GM23338 (cell line): Measurements from ENCODE around the gene STAMBP. TPM values are rescaled to one million over a fixed set of nuclear protein-coding genes. Genes with fewer than 3 reads are reported as not detected.

Experiments
- ATAC-seq: fragments of 200-7000 bp; cut with Tn5 transposase; 3 replicates; pipeline ENCODE4 v1.9.1; 2020
- DNase-seq: peaks from one replicate; pipeline ENCODE4 v3.0.0-alpha.2; 2015; ENCODE audit warnings: low spot score
- H2AFZ ChIP-seq: fragments of 200-600 bp; sonication (generic); 2 replicates; pipeline ENCODE4 v1.8.0; 2016; ENCODE audit warnings: antibody characterized with exemption, mild to moderate bottlenecking, moderate library complexity
- H3F3A ChIP-seq: fragments of 200-600 bp; sonication (generic); replicated peaks from 2 replicates; pipeline ENCODE4 v1.8.0; 2017; ENCODE audit warnings: antibody characterized with exemption, mixed run types, low read depth
- H3K27ac ChIP-seq: fragments of 200-600 bp; sonication (generic); 2 replicates; pipeline ENCODE4 v1.6.1; 2016; ENCODE audit warnings: low read depth
- H3K27me3 ChIP-seq: fragments of 200-600 bp; sonication (generic); 2 replicates; pipeline ENCODE4 v1.8.0; 2016; ENCODE audit warnings: mild to moderate bottlenecking, mixed run types, moderate library complexity; ENCODE audit not compliant: insufficient read depth
- H3K36me3 ChIP-seq: fragments of 200-600 bp; sonication (generic); 2 replicates; pipeline ENCODE4 v1.8.0; 2016; ENCODE audit warnings: mild to moderate bottlenecking; ENCODE audit not compliant: insufficient read depth
- H3K4me1 ChIP-seq: fragments of 200-600 bp; sonication (generic); 2 replicates; pipeline ENCODE4 v1.8.0; 2016; ENCODE audit warnings: mild to moderate bottlenecking, moderate library complexity; ENCODE audit not compliant: insufficient read depth
- H3K4me2 ChIP-seq: fragments of 200-600 bp; sonication (generic); 2 replicates; pipeline ENCODE4 v1.7.1; 2017; ENCODE audit warnings: mixed run types
- H3K4me3 ChIP-seq: fragments of 200-600 bp; sonication (generic); 2 replicates; pipeline ENCODE4 v1.6.1; 2016; ENCODE audit warnings: mixed run types
- H3K79me2 ChIP-seq: fragments of 200-600 bp; sonication (generic); replicated peaks from 2 replicates; pipeline ENCODE4 v1.8.0; 2017; ENCODE audit warnings: mild to moderate bottlenecking; ENCODE audit not compliant: insufficient read depth
- H3K9me2 ChIP-seq: fragments of 200-600 bp; sonication (generic); 2 replicates; pipeline ENCODE4 v1.8.0; 2017; ENCODE audit not compliant: insufficient read depth
- H4K20me1 ChIP-seq: fragments of 200-600 bp; sonication (generic); replicated peaks from 2 replicates; pipeline ENCODE4 v1.8.0; 2017; ENCODE audit warnings: mild to moderate bottlenecking; ENCODE audit not compliant: insufficient read depth
- H3K27ac Mint-ChIP-seq: 2 replicates; pipeline ENCODE4 v1.8.0; 2020; ENCODE audit warnings: inconsistent platforms, mild to moderate bottlenecking, moderate library complexity, mixed read lengths
- H3K27me3 Mint-ChIP-seq: 3 replicates; pipeline ENCODE4 v1.8.0; 2022; ENCODE audit warnings: low read depth, mild to moderate bottlenecking, moderate library complexity, mixed read lengths, inconsistent platforms; ENCODE audit not compliant: insufficient read depth, poor library complexity
- H3K36me3 Mint-ChIP-seq: 3 replicates; pipeline ENCODE4 v1.8.0; 2021; ENCODE audit warnings: low read depth, mild to moderate bottlenecking, inconsistent platforms, moderate library complexity, mixed read lengths
- H3K4me1 Mint-ChIP-seq: 3 replicates; pipeline ENCODE4 v1.8.0; 2020; ENCODE audit warnings: mild to moderate bottlenecking, inconsistent platforms, mixed read lengths
- H3K4me3 Mint-ChIP-seq: 3 replicates; pipeline ENCODE4 v1.8.0; 2021; ENCODE audit warnings: moderate library complexity, mild to moderate bottlenecking, inconsistent platforms, mixed read lengths
- H3K9me3 Mint-ChIP-seq: 3 replicates; pipeline ENCODE4 v1.8.0; 2020; ENCODE audit warnings: moderate library complexity, mild to moderate bottlenecking, inconsistent platforms, mixed read lengths
- CREB1 ChIP-seq: fragments of 250-450 bp; sonication (Bioruptor Pico); IDR thresholded peaks from 2 replicates; pipeline ENCODE4 v1.5.0; 2020; ENCODE audit warnings: low read depth, mild to moderate bottlenecking, moderate library complexity
- CTCF ChIP-seq, 2 experiments: fragments of 200-600 bp in 1 of 2; sonication (generic) in 1 of 2; conservative IDR thresholded peaks; 2 replicates each; pipeline versions ENCODE4 v1.5.1 to v1.6.1; 2016 to 2017; ENCODE audit warnings: antibody characterized with exemption in 2 of 2, low read depth in 2 of 2, mild to moderate bottlenecking in 2 of 2, moderate library complexity in 1 of 2
- EZH2 ChIP-seq: fragments of 200-600 bp; sonication (generic); IDR thresholded peaks from one replicate; pipeline ENCODE4 v1.8.0; 2017; ENCODE audit warnings: antibody characterized with exemption, mild to moderate bottlenecking, low read depth; ENCODE audit not compliant: unreplicated experiment
- JUNB ChIP-seq: IDR thresholded peaks from one replicate; pipeline ENCODE4 v1.6.1; 2016; ENCODE audit warnings: antibody characterized with exemption; ENCODE audit not compliant: unreplicated experiment
- NANOG ChIP-seq: IDR thresholded peaks from 2 replicates; pipeline ENCODE4 v1.6.1; 2016; ENCODE audit warnings: antibody characterized with exemption, borderline replicate concordance
- POLR2AphosphoS5 ChIP-seq: IDR thresholded peaks from 2 replicates; pipeline ENCODE4 v1.6.1; 2016; ENCODE audit warnings: antibody characterized with exemption, low read depth
- REST ChIP-seq: IDR thresholded peaks from one replicate; pipeline ENCODE4 v1.6.1; 2018; ENCODE audit warnings: antibody characterized with exemption; ENCODE audit not compliant: unreplicated experiment
- ZNF331 ChIP-seq: fragments of 250-450 bp; sonication (Bioruptor Pico); IDR thresholded peaks from 2 replicates; pipeline ENCODE4 v1.5.0; 2020; ENCODE audit warnings: low read depth, mild to moderate bottlenecking, moderate library complexity
- polyA plus RNA-seq: library from polyadenylated mRNA; unstranded; fragments of >200 nt; fragmentation: Nextera tagmentation; extraction: Ambion mirVana; gene quantifications from 2 replicates; pipeline ENCODE4 v1.2.1, GENCODE V29; 2016
- total RNA-seq: library from RNA; depleted of rRNA; stranded (reverse); fragments of >200 nt; shearing (Covaris generic); gene quantifications from 2 replicates; pipeline ENCODE4 v1.2.3, GENCODE V29; 2014
- TF ChIP-seq, protein P1 (sequence below): IDR thresholded peaks from 2 replicates; pipeline ENCODE4 v1.6.1; 2016; ENCODE audit warnings: antibody characterized with exemption
- TF ChIP-seq, protein P2 (sequence below): fragments of 250-450 bp; sonication (Bioruptor Pico); IDR thresholded peaks from 2 replicates; pipeline ENCODE4 v1.5.0; 2020; ENCODE audit warnings: mild to moderate bottlenecking, moderate library complexity

STAMBP gene
- total and polyA plus RNA-seq, 2 experiments from 2014 or later = 33.9 to 106 TPM

DNA sequence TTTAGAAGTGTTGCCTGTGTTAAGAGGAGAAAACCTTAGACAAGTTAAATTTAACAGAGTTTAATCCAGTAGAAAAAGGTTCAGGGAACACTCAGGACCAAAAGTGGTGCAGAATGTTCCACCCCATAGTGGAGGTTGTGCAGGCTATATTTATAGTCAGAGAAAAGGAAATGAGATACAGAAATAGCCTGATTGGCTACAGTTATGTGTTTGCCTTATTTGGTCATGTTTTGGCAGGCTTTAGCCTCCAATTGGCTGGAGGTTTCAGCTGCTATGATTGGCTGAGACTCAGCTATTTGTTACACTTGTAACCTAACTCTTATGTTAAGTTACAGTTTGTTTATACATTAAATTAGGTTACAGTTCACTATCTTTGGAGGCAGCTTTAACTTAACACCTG, 4.2 kb downstream of the STAMBP start:
- H3K27ac Mint-ChIP-seq = peak overlapping the region; percentile 71; the same call in 1 of the 2 replicates
- Histone ChIP-seq H3K4me1 (peaks cover 10% of the 10 kb centered on the region), H3K9me2 (no peaks in the 10 kb centered on the region), H3F3A (no peaks in the 10 kb centered on the region), H3K4me2 (no peak overlapping the region), H3K27ac (no peak overlapping the region), H3K27me3 (no peaks in the 10 kb centered on the region), H3K4me3 (no peak overlapping the region), H3K79me2 (peaks cover 30% of the 10 kb centered on the region), H4K20me1 (peaks cover 4% of the 10 kb centered on the region; the same call in 1 of the 2 replicates), H3K36me3 (peaks cover 16% of the 10 kb centered on the region; the same call in 1 of the 2 replicates), H2AFZ (no peak overlapping the region)
- DNase-seq (no peak), ATAC-seq (no peak)
- peaks cover 23% of the 10 kb centered on the region for H3K4me1 Mint-ChIP-seq
- no peak overlapping the region for H3K4me3 Mint-ChIP-seq
- H3K9me3 Mint-ChIP-seq = no peaks in the 10 kb centered on the region
- TF ChIP-seq POLR2AphosphoS5 (no peak), EZH2 (no peak), REST (no peak), NANOG (no peak), JUNB (no peak), CTCF (conservative IDR thresholded peaks at IDR 0.05; ENCODE audit: low read depth in 2 of 2) (no peak), CREB1 (no peak), ZNF331 (CRISPR knock-in tag) (no peak)
- TF ChIP-seq, protein P1, sequence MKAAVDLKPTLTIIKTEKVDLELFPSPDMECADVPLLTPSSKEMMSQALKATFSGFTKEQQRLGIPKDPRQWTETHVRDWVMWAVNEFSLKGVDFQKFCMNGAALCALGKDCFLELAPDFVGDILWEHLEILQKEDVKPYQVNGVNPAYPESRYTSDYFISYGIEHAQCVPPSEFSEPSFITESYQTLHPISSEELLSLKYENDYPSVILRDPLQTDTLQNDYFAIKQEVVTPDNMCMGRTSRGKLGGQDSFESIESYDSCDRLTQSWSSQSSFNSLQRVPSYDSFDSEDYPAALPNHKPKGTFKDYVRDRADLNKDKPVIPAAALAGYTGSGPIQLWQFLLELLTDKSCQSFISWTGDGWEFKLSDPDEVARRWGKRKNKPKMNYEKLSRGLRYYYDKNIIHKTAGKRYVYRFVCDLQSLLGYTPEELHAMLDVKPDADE = no peak
- TF ChIP-seq, protein P2, sequence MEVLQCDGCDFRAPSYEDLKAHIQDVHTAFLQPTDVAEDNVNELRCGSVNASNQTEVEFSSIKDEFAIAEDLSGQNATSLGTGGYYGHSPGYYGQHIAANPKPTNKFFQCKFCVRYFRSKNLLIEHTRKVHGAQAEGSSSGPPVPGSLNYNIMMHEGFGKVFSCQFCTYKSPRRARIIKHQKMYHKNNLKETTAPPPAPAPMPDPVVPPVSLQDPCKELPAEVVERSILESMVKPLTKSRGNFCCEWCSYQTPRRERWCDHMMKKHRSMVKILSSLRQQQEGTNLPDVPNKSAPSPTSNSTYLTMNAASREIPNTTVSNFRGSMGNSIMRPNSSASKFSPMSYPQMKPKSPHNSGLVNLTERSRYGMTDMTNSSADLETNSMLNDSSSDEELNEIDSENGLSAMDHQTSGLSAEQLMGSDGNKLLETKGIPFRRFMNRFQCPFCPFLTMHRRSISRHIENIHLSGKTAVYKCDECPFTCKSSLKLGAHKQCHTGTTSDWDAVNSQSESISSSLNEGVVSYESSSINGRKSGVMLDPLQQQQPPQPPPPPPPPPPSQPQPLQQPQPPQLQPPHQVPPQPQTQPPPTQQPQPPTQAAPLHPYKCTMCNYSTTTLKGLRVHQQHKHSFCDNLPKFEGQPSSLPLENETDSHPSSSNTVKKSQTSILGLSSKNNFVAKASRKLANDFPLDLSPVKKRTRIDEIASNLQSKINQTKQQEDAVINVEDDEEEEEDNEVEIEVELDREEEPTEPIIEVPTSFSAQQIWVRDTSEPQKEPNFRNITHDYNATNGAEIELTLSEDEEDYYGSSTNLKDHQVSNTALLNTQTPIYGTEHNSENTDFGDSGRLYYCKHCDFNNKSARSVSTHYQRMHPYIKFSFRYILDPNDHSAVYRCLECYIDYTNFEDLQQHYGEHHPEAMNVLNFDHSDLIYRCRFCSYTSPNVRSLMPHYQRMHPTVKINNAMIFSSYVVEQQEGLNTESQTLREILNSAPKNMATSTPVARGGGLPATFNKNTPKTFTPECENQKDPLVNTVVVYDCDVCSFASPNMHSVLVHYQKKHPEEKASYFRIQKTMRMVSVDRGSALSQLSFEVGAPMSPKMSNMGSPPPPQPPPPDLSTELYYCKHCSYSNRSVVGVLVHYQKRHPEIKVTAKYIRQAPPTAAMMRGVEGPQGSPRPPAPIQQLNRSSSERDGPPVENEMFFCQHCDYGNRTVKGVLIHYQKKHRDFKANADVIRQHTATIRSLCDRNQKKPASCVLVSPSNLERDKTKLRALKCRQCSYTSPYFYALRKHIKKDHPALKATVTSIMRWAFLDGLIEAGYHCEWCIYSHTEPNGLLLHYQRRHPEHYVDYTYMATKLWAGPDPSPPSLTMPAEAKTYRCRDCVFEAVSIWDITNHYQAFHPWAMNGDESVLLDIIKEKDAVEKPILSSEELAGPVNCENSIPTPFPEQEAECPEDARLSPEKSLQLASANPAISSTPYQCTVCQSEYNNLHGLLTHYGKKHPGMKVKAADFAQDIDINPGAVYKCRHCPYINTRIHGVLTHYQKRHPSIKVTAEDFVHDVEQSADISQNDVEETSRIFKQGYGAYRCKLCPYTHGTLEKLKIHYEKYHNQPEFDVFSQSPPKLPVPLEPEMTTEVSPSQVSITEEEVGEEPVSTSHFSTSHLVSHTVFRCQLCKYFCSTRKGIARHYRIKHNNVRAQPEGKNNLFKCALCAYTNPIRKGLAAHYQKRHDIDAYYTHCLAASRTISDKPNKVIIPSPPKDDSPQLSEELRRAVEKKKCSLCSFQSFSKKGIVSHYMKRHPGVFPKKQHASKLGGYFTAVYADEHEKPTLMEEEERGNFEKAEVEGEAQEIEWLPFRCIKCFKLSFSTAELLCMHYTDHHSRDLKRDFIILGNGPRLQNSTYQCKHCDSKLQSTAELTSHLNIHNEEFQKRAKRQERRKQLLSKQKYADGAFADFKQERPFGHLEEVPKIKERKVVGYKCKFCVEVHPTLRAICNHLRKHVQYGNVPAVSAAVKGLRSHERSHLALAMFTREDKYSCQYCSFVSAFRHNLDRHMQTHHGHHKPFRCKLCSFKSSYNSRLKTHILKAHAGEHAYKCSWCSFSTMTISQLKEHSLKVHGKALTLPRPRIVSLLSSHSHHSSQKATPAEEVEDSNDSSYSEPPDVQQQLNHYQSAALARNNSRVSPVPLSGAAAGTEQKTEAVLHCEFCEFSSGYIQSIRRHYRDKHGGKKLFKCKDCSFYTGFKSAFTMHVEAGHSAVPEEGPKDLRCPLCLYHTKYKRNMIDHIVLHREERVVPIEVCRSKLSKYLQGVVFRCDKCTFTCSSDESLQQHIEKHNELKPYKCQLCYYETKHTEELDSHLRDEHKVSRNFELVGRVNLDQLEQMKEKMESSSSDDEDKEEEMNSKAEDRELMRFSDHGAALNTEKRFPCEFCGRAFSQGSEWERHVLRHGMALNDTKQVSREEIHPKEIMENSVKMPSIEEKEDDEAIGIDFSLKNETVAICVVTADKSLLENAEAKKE (CRISPR knock-in tag) = no peak
- H3K27me3 Mint-ChIP-seq = peaks cover 4% of the 10 kb centered on the region
- H3K36me3 Mint-ChIP-seq = peaks cover 40% of the 10 kb centered on the region
